NCI-H1048 (cell line): ENCODE results near the gene SLPI.

Experiments used
- DNase-seq: peaks from one replicate; lab custom pipeline; 2025; lab: John Stamatoyannopoulos, UW

Gene SLPI

DNA sequence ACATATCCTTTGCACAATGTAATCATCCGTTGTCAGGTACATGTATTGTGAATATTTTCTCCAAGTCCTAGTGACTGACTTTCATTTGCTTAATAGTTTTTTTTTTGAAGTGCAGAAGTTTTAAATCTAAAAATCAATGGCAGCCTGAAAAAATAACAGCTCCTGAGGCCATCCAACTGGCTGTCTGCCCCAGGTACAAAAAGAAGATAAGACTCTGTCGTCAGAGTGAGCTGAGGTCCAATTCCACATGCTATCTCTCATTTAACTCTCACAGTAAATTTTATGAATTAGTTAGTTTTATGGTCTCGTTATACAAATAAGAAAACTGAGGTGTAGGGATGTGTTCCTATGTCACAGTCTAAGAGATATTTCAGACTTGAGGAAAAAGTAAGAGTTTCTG, 21.0 kb upstream of the SLPI start:
- no peak for DNase-seq

DNA sequence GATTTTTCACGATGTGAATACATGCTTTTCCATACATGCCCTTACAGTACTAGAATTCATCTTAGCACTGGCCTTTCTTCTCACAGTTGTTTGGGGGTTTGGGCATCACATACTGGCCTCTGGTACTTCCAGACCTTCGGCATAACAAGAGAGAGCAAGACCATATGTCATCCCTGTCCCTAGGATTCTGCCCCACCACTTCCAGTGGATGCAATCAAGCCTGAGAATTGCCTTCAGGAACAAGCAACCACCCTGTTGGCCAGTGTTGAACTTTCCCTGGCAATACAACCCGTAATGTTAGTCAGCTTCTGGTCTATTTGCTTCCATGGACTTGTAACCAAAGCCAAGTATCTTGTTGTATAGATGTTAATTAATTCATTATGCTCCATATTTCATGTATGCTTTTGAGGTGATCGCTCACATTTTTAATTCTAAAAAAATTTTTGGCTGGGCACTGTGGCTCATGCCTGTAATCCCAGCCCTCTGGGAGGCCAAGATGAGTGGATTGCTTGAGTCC, 15.4 kb upstream of the SLPI start:
- DNase-seq, result no peak

DNA sequence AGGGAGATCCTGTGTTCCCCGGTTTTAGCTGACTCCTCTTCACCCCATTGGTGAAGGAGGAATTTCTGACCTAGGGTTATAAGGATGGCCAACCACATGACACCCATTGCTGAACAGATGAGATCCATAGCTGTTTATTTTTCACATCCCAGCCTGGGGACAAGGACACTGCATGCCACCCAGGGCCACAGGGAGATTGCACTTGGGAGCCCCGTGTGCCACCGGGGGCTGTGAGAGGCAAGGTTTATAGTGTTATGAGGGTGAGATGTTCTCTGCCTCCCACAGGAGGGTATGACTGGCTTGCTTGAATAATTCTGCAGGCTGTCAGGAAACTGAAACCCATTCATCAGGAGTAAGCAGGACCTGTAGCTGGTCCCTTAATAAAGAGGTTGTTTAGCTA, 14.7 kb upstream of the SLPI start:
- DNase-seq, result no peak

DNA sequence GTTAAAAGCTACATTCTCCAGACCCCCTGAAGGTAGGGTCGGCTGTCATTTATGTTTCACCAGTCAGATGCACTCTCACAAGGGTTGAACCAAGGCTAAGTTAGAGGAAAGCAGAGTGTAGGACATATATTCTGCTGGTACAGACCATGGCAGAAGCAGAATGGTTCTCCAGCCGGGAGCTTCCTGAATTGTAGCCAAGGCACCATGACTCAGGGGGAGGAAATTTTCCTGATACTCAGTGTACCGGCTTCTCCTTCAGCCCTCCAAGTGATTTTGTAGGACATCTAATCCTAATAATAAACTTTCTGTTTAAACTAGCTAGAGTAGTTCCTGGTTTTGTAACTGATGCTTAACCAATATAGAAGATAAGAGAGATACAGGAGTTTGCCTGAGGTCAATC, 14.2 kb upstream of the SLPI start:
- no peak for DNase-seq

DNA sequence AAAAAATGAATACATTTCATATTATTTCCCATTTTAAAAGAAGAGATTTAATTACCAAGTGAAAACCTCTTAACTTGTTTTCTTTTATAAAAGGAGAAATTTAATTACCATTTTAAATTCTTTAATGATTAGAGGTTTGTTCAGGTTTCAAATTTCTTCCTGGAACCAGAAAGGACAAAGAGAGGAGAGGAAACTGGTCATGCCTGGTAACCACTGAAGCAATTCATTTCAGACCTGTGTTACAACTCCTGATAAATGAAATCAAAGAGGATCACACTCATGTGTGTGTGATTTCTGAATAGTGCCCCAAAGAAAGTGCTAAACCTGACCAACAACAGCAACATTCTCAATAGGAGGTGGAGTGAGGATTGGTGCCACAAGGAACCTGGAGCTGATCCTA, 12.6 kb upstream of the SLPI start:
- no peak for DNase-seq

DNA sequence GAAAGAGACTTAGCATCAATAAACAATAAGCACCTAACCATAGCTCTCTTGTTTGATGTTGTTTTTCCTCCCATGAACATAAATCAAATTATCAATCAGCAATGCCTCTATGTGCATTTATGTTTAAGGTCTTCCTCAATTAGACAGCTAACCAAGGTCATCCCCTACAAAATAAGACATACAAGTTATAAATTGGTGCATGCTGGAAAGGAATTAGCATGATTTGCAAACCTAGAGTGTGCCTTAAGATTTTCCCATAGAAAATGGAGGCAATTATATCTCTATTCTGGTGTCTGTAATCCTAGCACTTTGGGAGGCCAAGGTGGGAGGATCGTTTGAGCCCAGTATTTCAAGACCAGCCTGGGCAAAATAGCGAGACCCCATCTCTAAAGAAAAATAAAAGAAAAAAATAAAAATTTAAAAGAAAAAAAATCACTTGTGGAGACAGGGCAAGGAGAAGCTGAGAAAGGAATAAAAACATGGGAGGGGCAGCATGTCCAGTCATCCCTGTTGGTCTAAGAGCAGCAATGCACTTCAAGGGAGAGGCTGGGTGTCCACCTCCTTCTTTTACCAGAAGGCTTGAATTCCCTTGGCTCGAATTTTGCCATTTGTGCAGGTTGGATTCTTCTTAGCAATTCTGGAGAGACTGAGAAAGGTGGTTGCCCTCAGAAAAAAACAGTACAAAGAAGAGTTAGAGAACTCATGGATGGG, 9.3 kb upstream of the SLPI start:
- DNase-seq, result no peak

DNA sequence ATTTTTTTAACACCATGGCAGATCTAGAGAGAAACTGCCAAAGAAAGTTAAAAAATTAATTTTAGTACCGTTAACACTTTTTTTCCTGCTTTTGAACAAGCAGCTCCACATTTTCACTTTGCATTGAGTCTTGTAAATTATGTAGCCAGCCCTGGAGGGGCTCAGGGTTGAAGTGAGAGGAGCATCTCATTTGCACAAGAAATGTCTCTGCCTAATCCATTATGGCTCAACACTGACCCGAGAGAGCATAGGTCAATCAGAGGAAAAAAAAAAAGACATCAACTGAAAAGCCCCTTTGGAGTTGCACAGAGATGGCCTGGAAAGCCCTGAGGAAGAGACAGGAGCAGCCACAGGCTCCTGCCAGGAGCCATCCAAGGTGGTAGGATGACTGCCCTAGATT, 4.3 kb upstream of the SLPI start:
- DNase-seq, result no peak

DNA sequence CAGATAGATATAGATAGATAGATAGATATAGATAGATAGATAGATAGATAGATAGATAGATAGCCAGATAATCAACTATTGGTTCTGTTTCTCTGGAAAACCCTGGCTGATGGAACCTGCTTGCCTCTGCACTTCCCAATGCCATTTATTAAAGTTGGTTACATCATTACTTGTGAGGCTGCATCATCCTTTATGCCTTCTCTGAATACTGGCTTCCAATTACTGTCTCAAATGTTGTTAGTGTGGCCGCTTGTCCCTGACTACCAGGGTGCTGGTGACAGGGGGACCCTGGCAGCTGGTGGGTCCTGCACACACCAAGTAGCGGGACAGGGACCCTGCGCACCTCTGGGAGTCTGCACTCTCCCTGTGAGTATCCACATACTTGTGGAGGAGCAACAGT, 3.9 kb upstream of the SLPI start:
- no peak for DNase-seq

DNA sequence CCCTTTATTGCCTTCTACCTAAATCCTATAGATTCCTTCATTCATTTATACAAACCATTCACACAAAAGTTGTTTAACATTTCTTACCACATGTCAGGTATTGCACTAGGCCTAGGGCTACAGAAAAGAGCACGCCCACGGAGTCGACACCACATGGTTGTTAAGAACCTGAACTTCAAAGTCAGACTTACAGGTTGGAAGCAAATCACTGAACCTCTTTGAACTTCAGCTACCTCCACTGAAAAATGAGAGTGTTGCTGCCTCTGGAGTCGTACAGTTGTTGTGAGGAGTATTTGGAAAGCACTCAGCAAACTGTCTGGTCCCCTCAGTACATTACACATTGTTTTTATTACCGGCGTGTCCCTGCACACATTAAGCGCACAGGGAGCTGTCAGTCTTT, 3.3 kb upstream of the SLPI start:
- no peak for DNase-seq

DNA sequence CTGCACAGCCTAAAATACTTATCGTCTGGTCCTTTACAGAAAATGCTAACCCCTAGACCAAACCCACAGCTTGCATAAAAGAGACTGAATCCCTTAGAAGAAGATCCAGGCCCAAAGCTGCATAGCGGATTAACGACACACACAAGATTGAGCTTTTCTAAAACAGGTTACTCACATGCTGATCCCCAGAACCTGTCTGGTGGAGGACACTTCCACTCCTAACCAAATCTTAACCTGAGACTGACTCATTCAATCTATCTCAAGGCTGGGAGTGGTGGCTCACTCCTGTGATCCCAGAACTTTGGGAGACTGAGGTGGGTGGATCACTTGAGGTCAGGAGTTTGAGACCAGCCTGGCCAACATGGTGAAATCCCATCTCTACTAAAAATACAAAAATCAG, 2.8 kb upstream of the SLPI start:
- DNase-seq, result no peak

DNA sequence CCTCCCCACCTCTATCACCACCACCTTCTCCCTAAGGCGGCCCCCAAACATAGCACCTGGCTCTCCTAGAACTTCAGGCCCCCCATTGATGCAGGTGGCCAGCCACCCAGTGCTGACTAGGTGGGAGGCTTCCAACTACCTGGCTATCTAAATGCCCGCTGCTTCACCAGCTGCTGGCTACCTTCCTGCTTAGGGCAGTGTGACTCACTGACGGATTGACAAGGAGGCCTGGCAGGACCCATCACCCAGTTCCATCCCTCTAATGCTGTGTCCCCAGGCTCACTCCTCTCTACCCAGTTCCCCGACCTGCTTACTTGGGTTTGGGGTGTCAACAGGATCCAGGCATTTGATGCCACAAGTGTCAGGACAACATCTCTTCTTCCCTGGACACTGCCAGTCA, 1.1 kb downstream of the SLPI start:
- DNase-seq, result no peak

DNA sequence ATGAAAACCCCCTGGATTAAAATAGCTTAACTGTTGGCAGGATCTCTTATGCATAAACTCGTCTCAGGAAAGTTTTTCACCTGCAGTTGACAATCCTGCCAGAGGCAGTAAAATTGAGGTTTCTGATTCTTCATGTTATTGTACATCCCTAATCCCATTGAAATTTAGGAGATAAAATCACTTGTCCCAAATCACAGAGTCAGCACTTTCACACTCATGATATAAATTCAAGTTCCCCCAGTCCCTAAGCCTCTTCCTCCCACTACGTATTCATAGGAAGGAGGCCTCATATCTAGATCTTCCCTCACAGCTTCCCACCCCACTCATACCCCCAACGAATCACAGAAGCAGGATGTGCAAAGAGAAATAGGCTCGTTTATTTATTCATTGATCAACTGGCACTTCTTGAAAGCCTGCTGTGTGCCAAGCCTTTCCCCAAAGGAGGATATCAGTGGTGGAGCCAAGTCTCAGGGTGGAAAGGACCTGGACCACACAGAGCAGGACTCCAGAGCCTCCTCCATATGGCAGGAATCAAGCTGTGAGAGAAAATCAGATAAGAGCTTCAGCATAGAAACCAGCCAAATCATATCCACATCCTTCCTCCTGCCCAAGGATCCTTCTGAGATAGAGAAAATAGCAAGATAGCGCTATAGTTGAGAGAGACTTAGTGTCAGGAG, 2.3 kb downstream of the SLPI start:
- no peak for DNase-seq

DNA sequence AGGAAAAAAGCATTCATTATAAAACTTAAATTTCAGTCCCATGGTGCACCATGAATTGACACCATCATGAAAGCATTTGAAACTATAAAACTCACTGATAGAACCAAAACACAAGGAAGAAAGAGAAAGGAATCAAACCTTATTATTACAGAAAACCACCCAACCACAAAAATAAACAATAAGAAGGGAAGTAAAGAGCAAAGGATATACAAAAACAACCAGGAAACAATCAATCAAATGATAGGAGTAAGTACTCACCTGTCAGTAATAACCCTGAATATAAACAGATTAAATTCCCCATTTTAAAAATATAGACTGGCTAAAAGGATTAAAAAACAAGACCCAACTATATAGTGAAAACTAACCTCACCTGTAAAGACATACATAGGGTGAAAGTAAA, 5.8 kb downstream of the SLPI start:
- DNase-seq, result no peak

DNA sequence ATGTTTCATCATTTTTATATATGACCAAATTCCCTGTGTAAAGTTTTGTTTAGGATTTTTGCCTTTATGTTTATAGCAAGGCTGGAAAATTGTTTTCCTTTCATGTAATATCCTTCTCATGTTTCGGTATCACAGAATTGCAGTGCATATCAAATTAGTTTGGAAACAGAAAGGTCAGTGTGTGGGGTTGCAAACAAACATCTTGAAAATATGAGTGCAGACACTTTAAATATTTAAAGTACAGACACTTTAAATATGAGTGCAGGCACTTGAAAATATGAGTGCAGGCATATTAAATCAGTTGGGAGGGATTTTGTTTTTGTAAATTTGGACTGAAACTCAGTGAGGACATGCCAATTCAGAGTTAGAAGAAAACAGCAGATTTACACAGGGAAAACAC, 6.5 kb downstream of the SLPI start:
- no peak for DNase-seq

DNA sequence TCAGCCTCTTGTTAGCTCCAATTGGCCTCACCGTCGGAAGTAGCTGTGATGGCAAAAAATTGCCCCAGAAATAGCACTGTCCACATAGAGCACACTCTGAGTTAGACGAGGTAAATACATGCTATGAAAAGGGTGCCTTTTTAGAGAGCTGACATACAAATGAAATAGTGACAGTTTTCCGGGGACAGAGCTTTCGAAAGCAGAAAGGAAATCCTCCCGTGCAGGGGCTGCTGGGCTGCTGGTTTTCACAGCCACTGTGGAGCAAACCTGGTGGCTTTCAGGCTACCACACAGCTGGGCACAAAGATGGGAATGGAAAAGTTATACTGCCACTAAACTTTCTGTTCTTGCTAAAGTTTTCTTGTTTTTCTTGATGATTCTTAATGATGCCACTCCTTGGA, 8.3 kb downstream of the SLPI start:
- DNase-seq, result no peak

DNA sequence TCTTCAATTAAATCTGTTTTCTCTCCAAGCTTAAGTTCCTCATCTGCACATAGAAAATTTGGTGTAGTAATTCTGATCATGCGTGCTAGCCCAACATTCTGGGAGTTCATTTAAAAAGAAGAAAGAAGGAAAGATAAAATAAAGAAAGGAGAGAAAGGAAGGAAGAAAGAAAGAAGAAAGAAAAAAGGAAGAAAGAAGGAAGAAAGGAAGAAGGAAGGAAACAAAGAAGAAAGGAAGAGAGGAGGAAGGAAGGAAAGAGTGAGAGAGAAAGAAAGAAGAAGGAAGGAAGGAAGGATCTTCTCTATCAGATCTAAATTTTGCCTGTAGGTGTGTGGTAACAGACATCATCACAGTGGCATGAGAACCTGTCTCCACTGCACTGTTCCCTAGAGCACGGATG, 16.2 kb downstream of the SLPI start:
- DNase-seq, result no peak

DNA sequence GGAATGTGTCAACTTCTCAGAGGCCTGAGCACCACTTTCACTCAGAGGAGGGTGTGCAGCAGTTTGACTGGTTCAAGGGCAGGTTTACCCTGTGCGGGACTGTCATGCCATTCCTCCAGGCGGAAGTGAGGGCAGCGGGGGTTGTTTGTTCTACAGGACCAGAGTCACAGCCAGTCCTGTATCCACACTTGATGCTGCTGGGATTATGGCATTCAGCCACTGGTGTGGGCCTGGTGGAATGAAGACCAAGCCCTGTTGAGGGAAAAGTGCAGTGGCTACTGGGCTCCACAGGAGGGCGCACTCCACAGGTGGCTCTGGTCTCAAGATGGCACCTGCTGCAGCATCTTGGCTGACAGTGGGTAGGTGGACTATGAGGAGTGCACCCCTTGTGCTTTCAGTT, 18.4 kb downstream of the SLPI start:
- no peak for DNase-seq

DNA sequence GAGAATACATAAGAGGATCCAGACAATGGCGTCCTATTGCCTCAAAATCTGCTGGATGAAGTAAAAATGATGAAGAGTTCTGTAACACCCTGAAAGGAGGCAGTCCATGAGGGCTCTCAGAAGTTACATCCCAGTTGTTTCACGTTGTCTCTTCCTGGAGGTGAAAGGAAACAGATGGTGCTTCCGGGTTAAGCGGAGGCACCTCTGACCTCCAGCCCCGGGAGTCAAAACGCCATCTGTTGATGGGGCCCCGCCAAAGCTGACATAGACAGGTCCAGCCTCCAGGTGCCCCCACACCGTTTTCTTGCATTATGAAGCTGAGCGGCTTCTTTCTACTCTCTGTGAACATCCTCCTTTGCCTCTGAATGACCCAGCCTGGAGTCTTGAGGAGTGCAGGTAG, 23.7 kb downstream of the SLPI start:
- no peak for DNase-seq

DNA sequence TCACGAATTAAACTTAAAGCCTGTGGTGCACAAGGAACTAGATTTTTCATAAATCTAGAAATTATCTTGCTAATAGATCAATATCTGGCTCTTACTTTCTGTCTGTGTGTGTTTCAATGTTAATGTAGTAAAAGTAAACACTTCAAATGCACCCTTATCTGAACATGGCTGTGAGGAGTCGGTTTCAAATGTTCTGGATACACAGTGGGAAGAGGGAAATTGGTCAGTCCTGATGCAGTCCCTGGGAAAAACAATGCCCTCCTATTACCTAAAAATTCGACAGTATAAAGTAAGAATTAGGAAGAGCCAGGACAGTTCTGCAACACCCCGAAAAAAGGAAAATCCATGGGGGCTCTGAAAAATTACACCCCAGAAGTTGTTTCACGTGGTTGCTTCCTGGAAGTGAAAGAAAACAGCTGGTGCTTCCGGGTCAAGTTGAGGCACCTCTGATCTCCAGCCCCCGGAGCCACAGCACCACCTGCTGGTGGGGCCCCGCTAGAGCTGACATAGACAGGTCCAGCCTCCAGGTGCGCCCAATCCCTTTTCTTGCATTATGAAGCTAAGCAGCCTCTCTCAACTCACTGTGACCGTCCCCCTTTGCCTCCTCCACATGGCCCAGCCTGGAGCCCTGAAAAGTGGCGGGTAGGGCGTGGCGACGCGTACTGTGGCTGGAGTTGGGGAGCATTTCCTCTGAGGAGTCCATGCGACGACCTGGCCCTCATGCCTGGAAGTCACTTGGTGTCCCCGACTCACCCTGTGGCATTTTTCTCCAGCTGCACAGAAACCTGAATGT, 24.9 kb downstream of the SLPI start:
- peak; percentile 1 for DNase-seq

DNA sequence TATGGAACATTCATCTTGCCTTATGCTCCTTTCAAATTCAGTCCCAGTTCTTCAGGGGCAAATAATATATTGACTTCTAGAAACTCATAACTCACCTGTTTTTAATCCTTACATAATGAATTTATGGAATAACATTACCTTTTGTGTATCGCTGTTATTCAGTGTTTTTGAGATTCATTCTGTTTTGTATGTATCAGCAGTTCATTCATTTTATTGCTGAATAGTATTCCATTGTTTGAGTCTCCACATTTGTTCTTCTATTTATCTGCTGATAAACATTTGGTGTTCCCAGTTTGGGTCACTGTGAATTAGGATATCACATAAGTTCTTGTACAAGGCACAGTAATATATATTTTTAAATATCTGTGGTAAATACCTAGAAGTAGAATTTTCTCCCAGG, 28.1 kb downstream of the SLPI start:
- no peak for DNase-seq

DNA sequence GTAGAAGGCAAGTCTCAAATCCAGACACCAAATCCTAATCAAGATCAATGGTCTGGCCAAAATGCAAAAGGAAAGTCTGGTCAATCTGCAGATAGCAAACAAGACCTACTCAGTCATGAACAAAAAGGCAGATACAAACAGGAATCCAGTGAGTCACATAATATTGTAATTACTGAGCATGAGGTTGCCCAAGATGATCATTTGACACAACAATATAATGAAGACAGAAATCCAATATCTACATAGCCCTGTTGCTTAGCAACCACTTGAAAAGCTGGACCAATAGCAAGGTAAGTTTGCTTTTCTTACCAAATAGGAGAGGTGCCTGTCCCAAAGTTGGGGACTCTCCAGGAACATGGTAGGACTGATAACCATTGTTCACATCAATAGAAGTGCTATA, 31.2 kb downstream of the SLPI start:
- DNase-seq, result no peak

DNA sequence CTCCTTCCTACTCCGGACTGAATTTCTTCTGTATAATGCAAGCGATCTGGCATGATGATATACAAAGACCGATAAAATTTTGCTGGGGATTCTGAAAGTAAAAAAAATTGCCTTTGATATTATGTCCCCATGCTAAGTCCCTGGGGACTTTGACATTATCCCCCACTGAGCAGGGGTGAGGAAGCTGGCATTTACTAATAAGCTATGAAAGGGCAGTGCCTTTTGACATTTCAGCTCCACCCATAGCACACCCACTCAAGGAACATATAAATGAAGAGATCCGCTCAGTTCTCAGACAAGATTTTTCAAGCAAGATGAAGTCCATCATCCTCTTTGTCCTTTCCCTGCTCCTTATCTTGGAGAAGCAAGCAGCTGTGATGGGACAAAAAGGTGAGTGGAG, 33.3 kb downstream of the SLPI start, which contains the start of gene SEMG2:
Gene SEMG2, plus strand, starts transcription at position 298 of the 400 bp plus-strand sequence. Its CDS starts 17 bp downstream, at position 315.
- DNase-seq, result no peak

DNA sequence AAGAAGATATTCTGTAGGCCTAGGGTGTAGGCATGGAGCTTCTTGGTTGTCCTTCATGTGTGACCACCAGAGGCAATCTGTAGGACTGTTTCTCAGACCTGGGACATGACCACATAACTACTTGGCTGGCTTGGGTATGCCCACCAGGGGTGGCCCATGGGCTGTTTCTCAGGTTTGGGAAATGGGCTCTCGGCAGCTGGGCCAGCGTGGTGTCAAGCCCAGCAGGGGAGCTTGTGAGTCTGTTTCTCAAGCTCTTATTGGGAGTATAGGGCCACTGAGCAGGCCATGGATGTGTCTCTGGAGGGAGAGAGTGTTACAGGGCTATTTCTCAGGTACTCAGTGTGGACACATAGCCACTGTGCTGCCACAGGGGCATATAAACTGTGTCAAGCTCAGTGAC, 35.7 kb downstream of the SLPI start:
- DNase-seq, result no peak
